H1 (cell line): Measurements from ENCODE around the gene FLVCR1.

ENCODE experiments used
- BACH1 ChIP-seq: IDR thresholded peaks from 2 replicates; pipeline ENCODE4 v1.6.1; 2012; ENCODE audit warnings: low read length, improper control_type of control experiment
- BCL11A ChIP-seq, 2 experiments: IDR thresholded peaks; one replicate each; pipeline ENCODE4 v1.6.1; 2011; ENCODE audit warnings: low read depth in 2 of 2, low read length in 2 of 2, mild to moderate bottlenecking in 2 of 2
- EZH2 ChIP-seq: fragments of 200-600 bp; sonication (generic); IDR thresholded peaks from 2 replicates; pipeline ENCODE4 v1.7.1; 2012; ENCODE audit warnings: low read depth, mild to moderate bottlenecking, moderate library complexity, low read length, inconsistent platforms; ENCODE audit not compliant: severe bottlenecking
- JUN ChIP-seq: IDR thresholded peaks from 2 replicates; pipeline ENCODE4 v1.6.1; 2011; ENCODE audit warnings: low read depth, mild to moderate bottlenecking, improper control_type of control experiment, low read length
- PHF8 ChIP-seq: fragments of 200-600 bp; sonication (generic); conservative IDR thresholded peaks from 2 replicates; pipeline ENCODE4 v1.7.1; 2012; ENCODE audit warnings: low read depth, mild to moderate bottlenecking, inconsistent platforms, low read length, moderate library complexity
- POLR2A ChIP-seq, 2 experiments: IDR thresholded peaks; 1 replicate in 1 of 2; 2 replicates in 1 of 2; pipeline ENCODE4 v1.6.1; 2011; ENCODE audit warnings: low read depth in 2 of 2, low read length in 2 of 2, mild to moderate bottlenecking in 2 of 2; ENCODE audit errors: control extremely low read depth in 1 of 2
- POLR2AphosphoS5 ChIP-seq: IDR thresholded peaks from 2 replicates; pipeline ENCODE4 v1.6.1; 2011; ENCODE audit warnings: low read depth, low read length
- SAP30 ChIP-seq: fragments of 300-600 bp; sonication (generic); IDR thresholded peaks from 2 replicates; pipeline ENCODE4 v1.7.1; 2012; ENCODE audit warnings: low read length, moderate library complexity, mild to moderate bottlenecking, inconsistent platforms; ENCODE audit not compliant: insufficient read depth, insufficient replicate concordance
- SP1 ChIP-seq: IDR thresholded peaks from 2 replicates; pipeline ENCODE4 v1.6.1; 2011; ENCODE audit warnings: low read depth, low read length
- TBP ChIP-seq: IDR thresholded peaks from 2 replicates; pipeline ENCODE4 v1.6.1; 2011; ENCODE audit warnings: low read depth, low read length, improper control_type of control experiment
- TF ChIP-seq, protein P1 (sequence below), 3 experiments: IDR thresholded peaks; 1 replicate in 2 of 3; 2 replicates in 1 of 3; pipeline versions ENCODE4 v1.5.1 to v1.6.1; 2011; ENCODE audit warnings: low read length in 3 of 3, mild to moderate bottlenecking in 3 of 3, inconsistent platforms in 2 of 3, low read depth in 1 of 3, moderate library complexity in 1 of 3; ENCODE audit not compliant: insufficient read depth in 1 of 3; ENCODE audit errors: control extremely low read depth in 1 of 3
- TF ChIP-seq, protein P2 (sequence below): IDR thresholded peaks from 2 replicates; pipeline ENCODE4 v1.6.1; 2012; ENCODE audit warnings: inconsistent platforms

- TF ChIP-seq SP1 (no peak), SAP30 (no peak), POLR2AphosphoS5 (no peak), TBP (no peak), POLR2A (IDR thresholded peaks at IDR 0.05; ENCODE audit: control extremely low read depth in 1 of 2, low read depth in 2 of 2, low read length in 2 of 2) (no peak), JUN (no peak), BACH1 (no peak), BCL11A (IDR thresholded peaks at IDR 0.05; ENCODE audit: low read depth in 2 of 2, low read length in 2 of 2) (no peak), PHF8 (no peak), EZH2 (no peak)
- TF ChIP-seq, protein P1, sequence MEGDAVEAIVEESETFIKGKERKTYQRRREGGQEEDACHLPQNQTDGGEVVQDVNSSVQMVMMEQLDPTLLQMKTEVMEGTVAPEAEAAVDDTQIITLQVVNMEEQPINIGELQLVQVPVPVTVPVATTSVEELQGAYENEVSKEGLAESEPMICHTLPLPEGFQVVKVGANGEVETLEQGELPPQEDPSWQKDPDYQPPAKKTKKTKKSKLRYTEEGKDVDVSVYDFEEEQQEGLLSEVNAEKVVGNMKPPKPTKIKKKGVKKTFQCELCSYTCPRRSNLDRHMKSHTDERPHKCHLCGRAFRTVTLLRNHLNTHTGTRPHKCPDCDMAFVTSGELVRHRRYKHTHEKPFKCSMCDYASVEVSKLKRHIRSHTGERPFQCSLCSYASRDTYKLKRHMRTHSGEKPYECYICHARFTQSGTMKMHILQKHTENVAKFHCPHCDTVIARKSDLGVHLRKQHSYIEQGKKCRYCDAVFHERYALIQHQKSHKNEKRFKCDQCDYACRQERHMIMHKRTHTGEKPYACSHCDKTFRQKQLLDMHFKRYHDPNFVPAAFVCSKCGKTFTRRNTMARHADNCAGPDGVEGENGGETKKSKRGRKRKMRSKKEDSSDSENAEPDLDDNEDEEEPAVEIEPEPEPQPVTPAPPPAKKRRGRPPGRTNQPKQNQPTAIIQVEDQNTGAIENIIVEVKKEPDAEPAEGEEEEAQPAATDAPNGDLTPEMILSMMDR (IDR thresholded peaks at IDR 0.05; ENCODE audit: control extremely low read depth in 1 of 3, insufficient read depth in 1 of 3, low read depth in 1 of 3, low read length in 3 of 3): no peak
- TF ChIP-seq, protein P2, sequence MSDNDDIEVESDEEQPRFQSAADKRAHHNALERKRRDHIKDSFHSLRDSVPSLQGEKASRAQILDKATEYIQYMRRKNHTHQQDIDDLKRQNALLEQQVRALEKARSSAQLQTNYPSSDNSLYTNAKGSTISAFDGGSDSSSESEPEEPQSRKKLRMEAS: peak; percentile 44; the same call in 1 of the 2 replicates
These were observed 75.9 kb downstream of the FLVCR1 start for GRCh38 chr1:212933815-212934471.
